Testis (tissue), 3 donors: ENCODE results near the gene APOL6. TPM values are rescaled to one million over a fixed set of nuclear protein-coding genes. Genes with fewer than 3 reads are reported as not detected.

Experiments used
- DNase-seq: peaks from one replicate; pipeline ENCODE4 v3.0.0-alpha.2; 2019
- H3K27ac ChIP-seq, 2 donors: fragments of 200-600 bp; sonication (generic); one replicate each; pipeline ENCODE4 v1.5.1; 2019
- H3K27me3 ChIP-seq: fragments of 200-600 bp; sonication (generic); one replicate; pipeline ENCODE4 v1.5.1; 2019
- H3K36me3 ChIP-seq: fragments of 200-600 bp; sonication (generic); one replicate; pipeline ENCODE4 v1.5.1; 2017; ENCODE audit warnings: low read depth; ENCODE audit errors: missing control alignments
- H3K4me1 ChIP-seq: fragments of 200-600 bp; sonication (generic); one replicate; pipeline ENCODE4 v1.5.1; 2019
- H3K4me3 ChIP-seq, 2 donors: fragments of 200-600 bp; sonication (generic); one replicate each; pipeline ENCODE4 v1.5.1; 2017 to 2019
- H3K9me3 ChIP-seq: fragments of 200-600 bp; sonication (generic); one replicate; pipeline ENCODE4 v1.5.1; 2017
- CTCF ChIP-seq, 3 experiments: fragments of 450-650 bp in 2 of 3; fragments of 200-600 bp in 1 of 3; sonication (generic) in 1 of 3; IDR thresholded peaks; one replicate each; pipeline ENCODE4 v1.5.1; 2016 to 2019; ENCODE audit warnings: antibody characterized with exemption in 3 of 3, mild to moderate bottlenecking in 2 of 3, moderate library complexity in 1 of 3
- POLR2A ChIP-seq: fragments of 450-650 bp; IDR thresholded peaks from one replicate; pipeline ENCODE4 v1.6.1; 2017; ENCODE audit warnings: antibody characterized with exemption, mild to moderate bottlenecking, moderate library complexity
- WGBS, 2 donors: methylation state at CpG; one replicate each; pipeline ENCODE4 v1.1.5; 2018; 5-methylcytosine and 5-hydroxymethylcytosine counted together
- intact Hi-C: fragments of 100-400 bp; cut with DNase I; formaldehyde crosslinking; loops from one replicate; pipeline ENCODE4 v1.15.1; 2023; ENCODE audit warnings: low total_unique reads
- polyA plus RNA-seq: library from polyadenylated mRNA; stranded (reverse); fragments of 350-450 nt; fragmentation: Illumina TruSeq; extraction: RNeasy Lipid Tissue Mini Kit (QIAGEN cat#74804); gene quantifications from one replicate; pipeline ENCODE4 v1.2.3, GENCODE V29; 2014; ENCODE audit warnings: low read depth, low replicate concordance; ENCODE audit not compliant: insufficient read depth
- total RNA-seq, 2 donors: library from RNA; depleted of rRNA; stranded (reverse); fragments of >200 nt; gene quantifications; one replicate each; pipeline ENCODE4 v1.2.3, GENCODE V29; 2016

APOL6 gene
- total and polyA plus RNA-seq, 3 donors from 2014 or later = 2.2 to 3.6 (median 2.8) TPM

- no peaks in the 10 kb centered on the region for H3K36me3 ChIP-seq
- no peaks in the 10 kb centered on the region for H3K9me3 ChIP-seq
- no peak overlapping the region for H3K27ac ChIP-seq
- H3K27me3 ChIP-seq = no peaks in the 10 kb centered on the region
- no peak for TF ChIP-seq CTCF (IDR thresholded peaks at IDR 0.05)
- 92 to 97% methylated on average over 2 of the region's 2 CpGs for WGBS, 2 donors
- no peaks in the 10 kb centered on the region for H3K4me1 ChIP-seq
- no peak for DNase-seq
- no peak overlapping the region for H3K4me3 ChIP-seq
- intact Hi-C loops = no loop called here
Observed at GRCh38 chr22:35712672-35713071, 64.4 kb downstream of the APOL6 start.

- WGBS, 2 donors = 77 to 82% methylated on average over 3 of the region's 3 CpGs
- TF ChIP-seq POLR2A (no peak), CTCF (IDR thresholded peaks at IDR 0.05) (no peak)
- Histone ChIP-seq H3K27ac (no peak within 1 kb of the TSS), H3K4me3 (no peak within 1 kb of the TSS), H3K9me3 (no peaks in the 10 kb centered on the region), H3K27me3 (no peaks in the 10 kb centered on the region), H3K36me3 (no peaks in the 10 kb centered on the region), H3K4me1 (no peaks in the 10 kb centered on the region)
- no peak for DNase-seq
- intact Hi-C loops = no loop called here
Observed at GRCh38 chr22:35717572-35717971, 69.3 kb downstream of the APOL6 start, which contains the start of gene APOL5. TSS of gene APOL5 (plus strand) at chr22:35717872. CDS start at chr22:35717872, 0 bp downstream.

Other genes with a start within 250 kb of the APOL6 start
- 10 to 100 TPM; 34.3 to 49.6 TPM for gene MCM5, start 248.3 kb upstream of the APOL6 start, total RNA-seq
- 42.1 TPM for gene MCM5, start 248.3 kb upstream of the APOL6 start, polyA plus RNA-seq
- 1 to 10 TPM; 1.2 to 1.7 TPM for gene RASD2, start 107.6 kb upstream of the APOL6 start, total RNA-seq
- gene RASD2, start 107.6 kb upstream of the APOL6 start, polyA plus RNA-seq = 1.7 TPM
- 1 to 10 TPM in 1 of 2 donors, under 1 TPM in 1; 0.93 to 2.2 TPM for gene MB, start 31.1 kb upstream of the APOL6 start, total RNA-seq
- 62.6 TPM for gene MB, start 31.1 kb upstream of the APOL6 start, polyA plus RNA-seq
- under 1 TPM in 1 of 2 donors, not detected in 1; 0.31 TPM for gene APOL5, start 69.4 kb downstream of the APOL6 start, total RNA-seq
- 0.74 TPM for gene APOL5, start 69.4 kb downstream of the APOL6 start, polyA plus RNA-seq